Measurements from ENCODE around the gene ELP6. TPM values are rescaled to one million over a fixed set of nuclear protein-coding genes. Genes with fewer than 3 reads are reported as not detected.

ELP6 gene
- total and polyA plus RNA-seq, 9 of the 15 experiments (the other 6 are each of a cell fraction or from before 2014, with no cell fraction given) = 76.9 to 198 (median 83.3) TPM

GRCh38 chr3:47491186-47491585 is 22.3 kb downstream of the ELP6 start (continued):
- TF ChIP-seq XRCC4 (IDR thresholded peaks at IDR 0.05; ENCODE audit: extremely low read depth, insufficient read depth, insufficient read length) = no peak
- TF ChIP-seq HMG20B (CRISPR knock-in tag; IDR thresholded peaks at IDR 0.05) = no peak
- TF ChIP-seq ZNF212 (CRISPR knock-in tag; IDR thresholded peaks at IDR 0.05) = no peak
- TF ChIP-seq BCLAF1 (IDR thresholded peaks at IDR 0.05; ENCODE audit: borderline replicate concordance in 1 of 2, control insufficient read depth in 1 of 2, low read depth in 2 of 2, low read length in 1 of 2) = no peak
- no peak for TF ChIP-seq SRSF3 (IDR thresholded peaks at IDR 0.05; ENCODE audit: insufficient read depth, low read length)
- no peak for TF ChIP-seq TAF15 (IDR thresholded peaks at IDR 0.05; ENCODE audit: low read depth, low read length)

DNA sequence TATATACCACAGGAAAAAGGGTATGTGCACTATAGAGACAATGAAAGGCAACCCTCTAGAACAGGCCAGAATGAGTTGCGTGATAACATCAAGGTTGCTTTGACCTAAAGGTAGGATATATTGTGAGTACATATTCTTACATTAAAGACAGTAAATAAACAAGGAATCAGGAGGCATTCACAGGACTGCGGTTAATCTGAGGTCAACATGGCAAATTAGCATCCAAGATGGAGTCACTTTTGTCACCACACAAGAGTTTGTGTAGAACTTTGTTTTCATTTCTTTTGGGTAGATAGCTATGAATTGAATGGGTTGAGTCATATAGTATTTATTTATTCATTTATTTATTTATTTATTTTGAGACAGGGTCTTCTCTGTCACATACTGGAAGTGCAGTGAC is 26.2 kb downstream of the ELP6 start:
- intact Hi-C loops (cut with micrococcal nuclease) = no loop called here
- TF ChIP-seq PHB2 (IDR thresholded peaks at IDR 0.05; ENCODE audit: low read depth) = no peak
- TF ChIP-seq STAT6 (CRISPR knock-in tag; IDR thresholded peaks at IDR 0.05) = no peak
- TF ChIP-seq ZNF512 (tag; IDR thresholded peaks at IDR 0.05) = no peak
- TF ChIP-seq ATF4 (CRISPR knock-in tag; IDR thresholded peaks at IDR 0.05) = no peak
- TF ChIP-seq ASH1L (IDR thresholded peaks at IDR 0.05; ENCODE audit: borderline replicate concordance, low read depth, partially characterized antibody) = no peak
- TF ChIP-seq RB1 (IDR thresholded peaks at IDR 0.05; ENCODE audit: low read depth) = no peak

More for the DNA sequence above, 26.2 kb downstream of the ELP6 start:
- no peak for FAIRE-seq
- no peaks in the 10 kb centered on the region for H4K20me1 ChIP-seq (replicated peaks; ENCODE audit: control insufficient read depth, insufficient read depth, low read length)
- no peak for DNase-seq (ENCODE audit: extremely low read depth in 1 of 4, low spot score in 3 of 4)
- H3K79me2 ChIP-seq (ENCODE audit: control insufficient read depth, insufficient read depth, low read length) = no peaks in the 10 kb centered on the region
- H3K9ac ChIP-seq (ENCODE audit: insufficient read depth in 1 of 2, low read depth in 2 of 2, low read length in 2 of 2) = no peak overlapping the region
- peaks cover 33% of the 10 kb centered on the region; the same call in 2 of the 3 replicates for H3K36me3 ChIP-seq (ENCODE audit: control insufficient read depth, insufficient read depth, low read length)
- no TSS peak for BruUV-seq (replicated peaks)
- 100% methylated on average over 2 of the region's 2 CpGs for WGBS (ENCODE audit: insufficient coverage, low coverage, missing lambda C conversion rate)
- ChIA-PET CTCF (ENCODE audit: low intra/inter-chr PET ratio) (no interaction called here), POLR2A (interaction anchor here (0.7 to 1.2 kb wide), 3 partner anchors 9 to 56 kb away, joined by 3 read pairs; no protein-coding TSS in a partner anchor)
- H3K27ac ChIP-seq (ENCODE audit: extremely low read depth, low read depth, low read length) = no peak overlapping the region
- H3K4me2 ChIP-seq (ENCODE audit: insufficient read depth, low read length) = no peak overlapping the region
- no peak overlapping the region for H3K4me3 ChIP-seq
- H2AFZ ChIP-seq (ENCODE audit: low read depth, low read length) = no peak overlapping the region
- H3K9me3 ChIP-seq (replicated peaks; ENCODE audit: control insufficient read depth, insufficient read depth, low read depth, low read length) = no peaks in the 10 kb centered on the region
- H3K27me3 ChIP-seq (ENCODE audit: control insufficient read depth in 2 of 2, insufficient read depth in 2 of 2, low read length in 2 of 2) = no peaks in the 10 kb centered on the region
- ATAC-seq = no peak
- H3K4me1 ChIP-seq (replicated peaks in 1 of 2; ENCODE audit: control insufficient read depth in 2 of 2, insufficient read depth in 2 of 2, low read length in 2 of 2) = peaks cover 6 to 21% of the 10 kb centered on the region in 2 experiments
- no peaks in the 10 kb centered on the region for H3K9me1 ChIP-seq (ENCODE audit: control insufficient read depth, insufficient read depth, low read length)
- in situ Hi-C loops (cut with MboI) = no loop called here
